HepG2 (cell line): ENCODE results near the gene P3H3. TPM values are rescaled to one million over a fixed set of nuclear protein-coding genes. Genes with fewer than 3 reads are reported as not detected.

Experiments used
- CBX2 ChIP-seq, 2 experiments: fragments of 200-600 bp in 1 of 2; sonication (generic); formaldehyde crosslinking in 1 of 2; IDR thresholded peaks; 2 replicates each; pipeline versions ENCODE4 v1.7.0 to v1.8.1; 2018 to 2022; ENCODE audit warnings: low read depth in 2 of 2, low read length in 1 of 2, mild to moderate bottlenecking in 1 of 2, missing genetic modification reagents in 1 of 2
- DRAP1 ChIP-seq: IDR thresholded peaks from 2 replicates; pipeline ENCODE4 v1.6.1; 2016; ENCODE audit warnings: missing genetic modification reagents, missing compliant biosample characterization
- E2F1 ChIP-seq: sonication (generic); formaldehyde crosslinking; IDR thresholded peaks from 2 replicates; pipeline ENCODE4 v1.5.0; 2020; ENCODE audit warnings: missing genetic modification reagents
- HDAC1 ChIP-seq: sonication (generic); formaldehyde crosslinking; IDR thresholded peaks from 2 replicates; pipeline ENCODE4 v1.5.1; 2020; ENCODE audit warnings: mild to moderate bottlenecking, missing genetic modification reagents
- HIC2 ChIP-seq: sonication (generic); formaldehyde crosslinking; IDR thresholded peaks from 2 replicates; pipeline ENCODE4 v1.9.0; 2022; ENCODE audit warnings: low read depth, missing genetic modification reagents
- HOXA5 ChIP-seq: sonication (generic); formaldehyde crosslinking; IDR thresholded peaks from 2 replicates; pipeline ENCODE4 v1.4.0; 2020; ENCODE audit warnings: missing genetic modification reagents
- MLLT10 ChIP-seq: sonication (generic); formaldehyde crosslinking; IDR thresholded peaks from 2 replicates; pipeline ENCODE4 v1.4.0; 2020; ENCODE audit warnings: missing genetic modification reagents
- NFYB ChIP-seq: sonication (generic); formaldehyde crosslinking; IDR thresholded peaks from 2 replicates; pipeline ENCODE4 v1.4.0; 2020; ENCODE audit warnings: missing genetic modification reagents
- PHF8 ChIP-seq: sonication (generic); formaldehyde crosslinking; IDR thresholded peaks from 2 replicates; pipeline ENCODE4 v1.5.0; 2020; ENCODE audit warnings: missing genetic modification reagents
- RELA ChIP-seq: sonication (generic); formaldehyde crosslinking; IDR thresholded peaks from 2 replicates; pipeline ENCODE4 v1.4.0; 2020; ENCODE audit warnings: missing genetic modification reagents
- RXRA ChIP-seq: sonication (generic); formaldehyde crosslinking; IDR thresholded peaks from 2 replicates; pipeline ENCODE4 v1.5.1; 2020; ENCODE audit warnings: missing genetic modification reagents
- SRSF9 ChIP-seq: fragments of 200-400 bp; formaldehyde crosslinking; IDR thresholded peaks from 2 replicates; pipeline ENCODE4 v1.6.1; 2018; ENCODE audit warnings: borderline replicate concordance, mild to moderate bottlenecking, low read depth, low read length; ENCODE audit not compliant: insufficient read depth, poor library complexity, severe bottlenecking
- STAT5B ChIP-seq: sonication (generic); formaldehyde crosslinking; IDR thresholded peaks from 2 replicates; pipeline ENCODE4 v1.4.0; 2020; ENCODE audit warnings: missing genetic modification reagents
- TBX3 ChIP-seq: fragments of 450-650 bp; IDR thresholded peaks from 2 replicates; pipeline ENCODE4 v1.6.1; 2017; ENCODE audit warnings: antibody characterized with exemption, mild to moderate bottlenecking, inconsistent platforms, borderline replicate concordance
- TGIF2 ChIP-seq: IDR thresholded peaks from 2 replicates; pipeline ENCODE4 v1.6.1; 2016; ENCODE audit warnings: control low read depth, missing compliant biosample characterization
- XRCC5 ChIP-seq: fragments of 200-400 bp; formaldehyde crosslinking; optimal IDR thresholded peaks from 2 replicates; pipeline ENCODE3; 2017; ENCODE audit warnings: mild to moderate bottlenecking, low read length
- ZBTB25 ChIP-seq: IDR thresholded peaks from 2 replicates; pipeline ENCODE4 v1.6.1; 2018; ENCODE audit warnings: missing genetic modification reagents
- ZFAT ChIP-seq: sonication (generic); formaldehyde crosslinking; conservative IDR thresholded peaks from 2 replicates; pipeline ENCODE4 v1.8.1; 2023; ENCODE audit warnings: missing genetic modification reagents, inconsistent platforms
- ZNF280B ChIP-seq: sonication (generic); formaldehyde crosslinking; IDR thresholded peaks from 2 replicates; pipeline ENCODE4 v1.5.0; 2020; ENCODE audit warnings: missing genetic modification reagents, mild to moderate bottlenecking, borderline replicate concordance
- ZNF30 ChIP-seq: sonication (generic); formaldehyde crosslinking; IDR thresholded peaks from 2 replicates; pipeline ENCODE4 v1.5.0; 2020; ENCODE audit warnings: mild to moderate bottlenecking, missing genetic modification reagents
- ZNF530 ChIP-seq: sonication (generic); formaldehyde crosslinking; IDR thresholded peaks from 2 replicates; pipeline ENCODE4 v1.5.0; 2020; ENCODE audit warnings: low read depth, mild to moderate bottlenecking, missing genetic modification reagents
- ZNF619 ChIP-seq: sonication (generic); formaldehyde crosslinking; IDR thresholded peaks from 2 replicates; pipeline ENCODE4 v1.4.0; 2020; ENCODE audit warnings: mild to moderate bottlenecking, missing genetic modification reagents
- ZNF670 ChIP-seq: sonication (generic); formaldehyde crosslinking; IDR thresholded peaks from 2 replicates; pipeline ENCODE4 v1.8.0; 2022; ENCODE audit warnings: mild to moderate bottlenecking, missing genetic modification reagents, borderline replicate concordance
- ZNF709 ChIP-seq: sonication (generic); formaldehyde crosslinking; IDR thresholded peaks from 2 replicates; pipeline ENCODE4 v1.5.0; 2020; ENCODE audit warnings: mild to moderate bottlenecking, missing genetic modification reagents
- polyA plus RNA-seq, 8 experiments: library from polyadenylated mRNA; depleted of rRNA in 3 of 8; stranded (reverse) in 7 of 8; unstranded in 1 of 8; fragments of >200 nt; fragmentation: Illumina TruSeq in 4 of 8; extraction: Trizol in 4 of 8; gene quantifications; 2 replicates each; pipeline versions ENCODE4 v1.2.1 to v1.2.3, GENCODE V29; 2011 to 2016; ENCODE audit warnings: low read depth in 4 of 8, missing spikeins in 1 of 8, mixed read lengths in 1 of 8; ENCODE audit not compliant: insufficient read depth in 1 of 8
- total RNA-seq, 5 experiments: library from RNA; depleted of rRNA; stranded (reverse); fragments of >200 nt; fragmentation: Illumina TruSeq; extraction: Trizol; gene quantifications; 2 replicates each; pipeline ENCODE4 v1.2.3, GENCODE V29; 2016; ENCODE audit warnings: low read depth in 1 of 5

P3H3 gene
- total and polyA plus RNA-seq, 2 of the 13 experiments (the other 11 are each of a cell fraction or from before 2014, with no cell fraction given), result 20.1 to 20.5 TPM

- TF ChIP-seq E2F1 (CRISPR knock-in tag), result no peak
- no peak for TF ChIP-seq ZNF619 (CRISPR knock-in tag)
- TF ChIP-seq ZFAT (CRISPR knock-in tag), result no peak
- 0 out of 2 replicates have a peak, but pooled peaks have one; percentile 5 for TF ChIP-seq RXRA (CRISPR knock-in tag)
- TF ChIP-seq HIC2 (CRISPR knock-in tag), result no peak
- peak; percentile 23 for TF ChIP-seq XRCC5
- TF ChIP-seq ZNF709 (CRISPR knock-in tag), result no peak
- TF ChIP-seq MLLT10 (CRISPR knock-in tag), result no peak
- TF ChIP-seq ZNF530 (CRISPR knock-in tag), result no peak
- TF ChIP-seq SRSF9, result no peak
- no peak for TF ChIP-seq ZNF30 (CRISPR knock-in tag)
- TF ChIP-seq RELA (CRISPR knock-in tag), result 0 out of 2 replicates have a peak, but pooled peaks have one; percentile 20
- no peak for TF ChIP-seq TBX3
- no peak for TF ChIP-seq ZNF670 (CRISPR knock-in tag)
- 0 out of 2 replicates have a peak, but pooled peaks have one; percentile 35 for TF ChIP-seq HDAC1 (CRISPR knock-in tag)
- TF ChIP-seq CBX2 (IDR thresholded peaks at IDR 0.05; ENCODE audit: low read depth, low read length), result no peak
- TF ChIP-seq CBX2 (CRISPR knock-in tag; IDR thresholded peaks at IDR 0.05; ENCODE audit: low read depth), result no peak
- TF ChIP-seq NFYB, result no peak
- peak; percentile 45; the same call in 1 of the 2 replicates for TF ChIP-seq ZBTB25 (CRISPR knock-in tag)
- 0 out of 2 replicates have a peak, but pooled peaks have one; percentile 16 for TF ChIP-seq TGIF2 (CRISPR knock-in tag)
- TF ChIP-seq DRAP1 (CRISPR knock-in tag), result peak; percentile 12; the same call in 1 of the 2 replicates
- TF ChIP-seq HOXA5 (CRISPR knock-in tag), result no peak
- no peak for TF ChIP-seq ZNF280B (CRISPR knock-in tag)
- no peak for TF ChIP-seq STAT5B
- TF ChIP-seq PHF8 (CRISPR knock-in tag), result no peak
Observed at GRCh38 chr12:6869049-6870021, 41.1 kb downstream of the P3H3 start (continued).
